Upper lobe of left lung (tissue), 4 donors: Measurements from ENCODE around the gene RBM19.

Source experiments
- CTCF ChIP-seq, 6 experiments: fragments of 450-650 bp in 4 of 6; fragments of 200-600 bp in 2 of 6; sonication (generic) in 2 of 6; IDR thresholded peaks; one replicate each; pipeline ENCODE4 v1.5.1; 2016 to 2019; ENCODE audit warnings: antibody characterized with exemption in 6 of 6
- EP300 ChIP-seq, 4 donors: sonication (generic); formaldehyde crosslinking; IDR thresholded peaks; one replicate each; pipeline ENCODE4 v1.5.1; 2017; ENCODE audit warnings: antibody characterized with exemption in 4 of 4, control low read depth in 2 of 4
- POLR2A ChIP-seq, 4 donors: fragments of 450-650 bp; IDR thresholded peaks; one replicate each; pipeline ENCODE4 v1.5.1; 2016 to 2017; ENCODE audit warnings: antibody characterized with exemption in 4 of 4, mild to moderate bottlenecking in 2 of 4
- POLR2AphosphoS5 ChIP-seq, 2 donors: sonication (generic); formaldehyde crosslinking; IDR thresholded peaks; one replicate each; pipeline ENCODE4 v1.5.1; 2017; ENCODE audit warnings: antibody characterized with exemption in 2 of 2

- no peak for TF ChIP-seq CTCF (IDR thresholded peaks at IDR 0.05)
- no peak for TF ChIP-seq POLR2A (IDR thresholded peaks at IDR 0.05)
- TF ChIP-seq POLR2AphosphoS5 (IDR thresholded peaks at IDR 0.05), result no peak
- TF ChIP-seq EP300 (IDR thresholded peaks at IDR 0.05), result no peak
Observed at GRCh38 chr12:113867258-113867657, 98.9 kb downstream of the RBM19 start.
